GM12864 (cell line): Measurements from ENCODE around the gene CACNA2D1.

Source experiments
- DNase-seq: peaks from one replicate; pipeline ENCODE4 v3.0.0-alpha.2; 2011; ENCODE audit warnings: low read depth
- H3K4me3 ChIP-seq: 2 replicates; pipeline ENCODE4 v1.5.1; 2011; ENCODE audit warnings: mild to moderate bottlenecking, low read depth, low read length, control low read depth
- TF ChIP-seq, protein P1 (sequence below): IDR thresholded peaks from 2 replicates; pipeline ENCODE4 v1.5.1; 2011; ENCODE audit warnings: low read depth, mild to moderate bottlenecking, moderate library complexity, low read length, control low read depth, inconsistent platforms; ENCODE audit errors: missing control alignments

The CACNA2D1 gene

DNA sequence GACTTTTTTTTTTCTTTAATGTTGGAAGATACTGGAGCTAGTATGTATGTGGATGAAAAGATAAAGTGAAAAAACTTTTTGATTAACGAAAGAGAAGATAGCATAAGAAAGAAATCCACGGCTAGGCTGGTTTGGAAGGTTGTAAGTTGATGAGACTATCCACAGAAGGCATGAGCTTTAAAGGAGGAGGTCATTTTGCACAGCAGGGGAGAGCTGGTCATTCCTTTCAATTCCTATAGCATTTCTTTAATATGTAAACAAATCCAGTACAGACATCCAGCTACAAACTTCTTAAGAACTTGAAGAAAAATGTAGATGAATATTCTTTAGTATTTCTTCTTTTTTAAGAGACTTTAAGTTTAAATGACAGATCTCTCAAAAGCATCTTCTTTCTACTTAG lies 281.3 kb downstream of the CACNA2D1 start:
- TF ChIP-seq, protein P1, sequence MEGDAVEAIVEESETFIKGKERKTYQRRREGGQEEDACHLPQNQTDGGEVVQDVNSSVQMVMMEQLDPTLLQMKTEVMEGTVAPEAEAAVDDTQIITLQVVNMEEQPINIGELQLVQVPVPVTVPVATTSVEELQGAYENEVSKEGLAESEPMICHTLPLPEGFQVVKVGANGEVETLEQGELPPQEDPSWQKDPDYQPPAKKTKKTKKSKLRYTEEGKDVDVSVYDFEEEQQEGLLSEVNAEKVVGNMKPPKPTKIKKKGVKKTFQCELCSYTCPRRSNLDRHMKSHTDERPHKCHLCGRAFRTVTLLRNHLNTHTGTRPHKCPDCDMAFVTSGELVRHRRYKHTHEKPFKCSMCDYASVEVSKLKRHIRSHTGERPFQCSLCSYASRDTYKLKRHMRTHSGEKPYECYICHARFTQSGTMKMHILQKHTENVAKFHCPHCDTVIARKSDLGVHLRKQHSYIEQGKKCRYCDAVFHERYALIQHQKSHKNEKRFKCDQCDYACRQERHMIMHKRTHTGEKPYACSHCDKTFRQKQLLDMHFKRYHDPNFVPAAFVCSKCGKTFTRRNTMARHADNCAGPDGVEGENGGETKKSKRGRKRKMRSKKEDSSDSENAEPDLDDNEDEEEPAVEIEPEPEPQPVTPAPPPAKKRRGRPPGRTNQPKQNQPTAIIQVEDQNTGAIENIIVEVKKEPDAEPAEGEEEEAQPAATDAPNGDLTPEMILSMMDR: no peak
- no peak overlapping the region for H3K4me3 ChIP-seq
- no peak for DNase-seq

DNA sequence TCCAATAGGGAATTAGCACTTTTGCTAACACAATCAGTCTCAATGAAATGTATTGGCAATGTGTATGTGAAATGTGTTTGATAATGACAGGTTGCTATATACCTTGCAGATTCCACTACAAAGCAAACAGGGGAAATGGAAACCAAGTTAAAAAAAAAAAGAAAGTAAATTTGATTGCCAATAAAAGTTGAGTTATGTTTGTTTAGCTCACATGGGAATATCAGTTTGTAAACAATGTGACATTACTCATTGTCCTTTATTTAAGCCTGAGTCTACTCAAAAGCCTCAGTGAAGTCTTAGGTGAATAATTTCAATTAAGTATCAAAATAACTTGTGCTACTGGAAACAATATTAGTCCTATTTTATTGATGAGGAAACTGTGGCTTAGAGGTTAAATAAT lies 285.2 kb downstream of the CACNA2D1 start:
- TF ChIP-seq, protein P1: no peak
- H3K4me3 ChIP-seq: no peak overlapping the region
- DNase-seq: no peak

DNA sequence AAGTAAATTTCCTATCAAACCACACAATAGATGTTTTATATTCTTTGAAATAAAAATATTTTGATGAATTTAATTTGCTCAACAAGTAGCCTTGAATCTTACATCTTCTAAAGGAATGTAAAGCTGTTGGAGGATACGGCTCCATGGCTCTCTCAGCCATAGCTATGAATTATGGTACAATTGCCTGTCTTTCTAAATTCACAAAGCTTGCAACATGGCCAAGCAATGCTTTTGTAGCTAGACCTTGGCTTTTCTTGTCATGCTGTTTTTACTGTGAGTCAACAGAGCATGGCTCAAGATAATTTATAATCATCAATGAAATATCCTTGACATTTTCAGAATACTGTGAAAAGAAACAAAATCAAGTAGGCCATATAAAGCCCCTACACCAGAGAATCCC lies 286.7 kb downstream of the CACNA2D1 start:
- TF ChIP-seq, protein P1: no peak
- no peak for DNase-seq
- H3K4me3 ChIP-seq: no peak overlapping the region

DNA sequence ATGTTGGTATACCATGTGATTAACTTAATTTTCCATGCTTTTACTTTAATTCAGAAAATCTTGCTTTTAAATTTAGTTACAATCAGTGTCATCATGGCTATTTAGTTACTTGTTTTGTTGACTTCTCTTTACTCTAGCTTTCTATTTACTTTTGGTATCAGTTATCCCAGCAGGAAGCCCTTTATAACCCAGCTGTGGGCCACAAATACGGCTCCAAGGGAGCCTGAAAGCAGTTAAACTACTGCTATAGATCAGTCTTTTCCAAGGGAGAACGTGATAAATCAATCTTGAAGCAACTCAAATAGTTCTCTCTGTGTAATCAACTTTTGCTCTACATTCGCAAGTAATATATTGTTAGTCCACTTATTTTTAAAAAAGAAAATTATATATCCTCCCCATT lies 287.4 kb downstream of the CACNA2D1 start:
- DNase-seq: no peak
- TF ChIP-seq, protein P1: no peak
- no peak overlapping the region for H3K4me3 ChIP-seq

DNA sequence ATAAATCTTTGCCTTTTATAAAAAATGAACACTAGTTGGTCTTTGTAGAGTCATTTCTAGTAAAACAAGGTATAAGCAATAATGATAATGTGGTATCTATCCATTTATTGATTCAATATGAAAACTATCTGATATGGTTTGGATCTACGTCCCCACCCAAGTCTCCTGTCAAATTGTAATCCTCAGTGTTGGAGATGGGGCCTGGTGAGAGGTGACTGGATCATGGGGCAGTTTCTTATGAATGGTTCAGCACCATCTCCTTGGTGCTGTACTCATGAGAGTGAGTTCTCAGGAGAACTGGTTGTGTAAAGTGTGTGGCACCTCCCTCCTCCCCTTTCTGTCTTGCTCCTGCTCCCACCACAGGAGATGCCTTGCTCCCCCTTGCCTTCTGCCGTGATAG lies 288.8 kb downstream of the CACNA2D1 start:
- no peak overlapping the region for H3K4me3 ChIP-seq
- no peak for DNase-seq
- TF ChIP-seq, protein P1: no peak

DNA sequence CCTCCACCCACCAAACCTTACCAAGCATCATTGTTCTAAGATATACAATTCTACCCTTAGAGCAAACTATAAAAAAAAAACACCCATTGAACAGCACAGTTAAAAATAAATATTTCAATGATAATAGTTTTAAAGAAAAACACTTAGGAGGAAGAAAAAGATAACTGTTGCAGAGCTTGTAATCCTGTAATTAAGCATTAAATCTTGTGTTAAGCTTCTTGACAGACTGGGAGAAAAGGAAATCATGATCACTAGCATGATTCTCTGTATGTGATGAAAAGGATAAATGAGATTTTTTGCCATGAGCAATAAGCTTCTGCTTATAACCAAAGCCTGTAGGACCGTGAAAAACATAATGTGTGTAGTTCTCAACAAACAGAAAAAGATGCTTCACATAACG lies 289.8 kb downstream of the CACNA2D1 start:
- no peak for DNase-seq
- no peak overlapping the region for H3K4me3 ChIP-seq
- TF ChIP-seq, protein P1: no peak

DNA sequence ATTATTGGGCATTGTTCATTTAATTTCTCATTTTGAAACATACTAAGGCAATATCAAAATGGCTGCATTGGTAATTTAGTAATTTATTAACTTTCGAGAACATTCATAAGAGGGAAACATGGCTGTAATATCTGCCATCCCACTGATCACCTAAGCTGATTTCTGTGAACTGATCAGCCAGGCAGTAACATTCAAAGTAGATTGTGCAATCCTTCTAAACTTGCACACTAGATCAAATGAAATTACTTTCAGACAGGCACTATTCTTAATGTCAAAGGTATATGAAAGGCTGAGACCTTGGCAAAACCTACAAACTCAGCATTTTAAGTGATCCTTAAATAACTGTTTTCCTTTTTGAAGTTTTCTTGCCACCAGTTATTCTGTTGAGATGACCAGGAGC lies 290.7 kb downstream of the CACNA2D1 start:
- TF ChIP-seq, protein P1: no peak
- DNase-seq: no peak
- H3K4me3 ChIP-seq: no peak overlapping the region
